Calu3 (cell line): ENCODE measurements around the gene SLC25A13. TPM values are rescaled to one million over a fixed set of nuclear protein-coding genes. Genes with fewer than 3 reads are reported as not detected.

Experiments
- BruUV-seq: library from RNA; stranded (reverse); fragments of 400-500 nt; replicated peaks from 2 replicates; lab custom pipeline; 2021; lab: Mats Ljungman, UMichigan
- CTCF ChIA-PET: fragments of 300-600 bp; sonication (Branson Sonifier 250); formaldehyde crosslinking; loops from one replicate; lab custom pipeline; 2022; ENCODE audit warnings: antibody characterized with exemption; lab: Charles Lee
- DNase-seq: peaks from one replicate; pipeline ENCODE4 v3.0.0; 2022
- H3K27ac Mint-ChIP-seq: one replicate; pipeline ENCODE4 v1.8.0; 2022; ENCODE audit warnings: mixed read lengths; ENCODE audit not compliant: unreplicated experiment
- H3K27me3 Mint-ChIP-seq: one replicate; pipeline ENCODE4 v1.8.0; 2022; ENCODE audit warnings: mixed read lengths; ENCODE audit not compliant: unreplicated experiment
- H3K36me3 Mint-ChIP-seq: one replicate; pipeline ENCODE4 v1.8.0; 2022; ENCODE audit warnings: mild to moderate bottlenecking, moderate library complexity, mixed read lengths; ENCODE audit not compliant: insufficient read depth, unreplicated experiment
- H3K4me1 Mint-ChIP-seq: one replicate; pipeline ENCODE4 v1.8.0; 2022; ENCODE audit warnings: mild to moderate bottlenecking, low read depth, mixed read lengths; ENCODE audit not compliant: unreplicated experiment
- H3K4me3 Mint-ChIP-seq: one replicate; pipeline ENCODE4 v1.8.0; 2022; ENCODE audit warnings: mild to moderate bottlenecking, low read depth, moderate library complexity, mixed read lengths; ENCODE audit not compliant: unreplicated experiment
- H3K9me3 Mint-ChIP-seq: one replicate; pipeline ENCODE4 v1.8.0; 2022; ENCODE audit warnings: low read depth, mixed read lengths; ENCODE audit not compliant: unreplicated experiment
- CTCF ChIP-seq: fragments of 200-600 bp; IDR thresholded peaks from one replicate; pipeline ENCODE4 v1.8.0; 2022; ENCODE audit warnings: antibody characterized with exemption; ENCODE audit not compliant: unreplicated experiment
- intact Hi-C: fragments of 100-400 bp; cut with micrococcal nuclease; formaldehyde crosslinking; loops from one replicate; pipeline ENCODE4 v1.10.0; 2022; ENCODE audit not compliant: unreplicated experiment
- total RNA-seq: library from RNA; stranded (reverse); gene quantifications from 2 replicates; pipeline ENCODE4 v1.2.3, GENCODE V29; 2022

The SLC25A13 gene
- total RNA-seq, 1 experiment from 2014 or later: 18.1 TPM

GRCh38 chr7:96287132-96287531 is 34.8 kb downstream of the SLC25A13 start:
- CTCF ChIA-PET: no interaction called here
- H3K4me1 Mint-ChIP-seq: peaks cover 14% of the 10 kb centered on the region
- peaks cover 6% of the 10 kb centered on the region for H3K9me3 Mint-ChIP-seq
- intact Hi-C loops: no loop called here
- H3K4me3 Mint-ChIP-seq: no peak overlapping the region
- DNase-seq: no peak
- H3K27ac Mint-ChIP-seq: no peak overlapping the region
- no TSS peak for BruUV-seq
- no peak for TF ChIP-seq CTCF
- H3K36me3 Mint-ChIP-seq: no peaks in the 10 kb centered on the region
- H3K27me3 Mint-ChIP-seq: no peaks in the 10 kb centered on the region

- no peaks in the 10 kb centered on the region for H3K36me3 Mint-ChIP-seq
- BruUV-seq: no TSS peak
- H3K27ac Mint-ChIP-seq: no peak overlapping the region
- H3K4me3 Mint-ChIP-seq: no peak overlapping the region
- peaks cover 3% of the 10 kb centered on the region for H3K9me3 Mint-ChIP-seq
- CTCF ChIA-PET: no interaction called here
- no peak for TF ChIP-seq CTCF
- H3K4me1 Mint-ChIP-seq: peaks cover 14% of the 10 kb centered on the region
- H3K27me3 Mint-ChIP-seq: no peaks in the 10 kb centered on the region
- DNase-seq: no peak
- intact Hi-C loops: no loop called here
These were observed 36.3 kb downstream of the SLC25A13 start for GRCh38 chr7:96285579-96285978.

- Mint-ChIP-seq H3K9me3 (peaks cover 3% of the 10 kb centered on the region), H3K4me1 (peaks cover 14% of the 10 kb centered on the region), H3K27ac (no peak overlapping the region), H3K4me3 (no peak overlapping the region), H3K27me3 (no peaks in the 10 kb centered on the region), H3K36me3 (no peaks in the 10 kb centered on the region)
- CTCF ChIA-PET: no interaction called here
- no peak for TF ChIP-seq CTCF
- no peak for DNase-seq
- intact Hi-C loops: no loop called here
- no TSS peak for BruUV-seq
These were observed 37.1 kb downstream of the SLC25A13 start for GRCh38 chr7:96284835-96285234.

- intact Hi-C loops: no loop called here
- Mint-ChIP-seq H3K36me3 (no peaks in the 10 kb centered on the region), H3K27ac (no peak overlapping the region), H3K9me3 (no peaks in the 10 kb centered on the region), H3K4me3 (no peak overlapping the region), H3K27me3 (no peaks in the 10 kb centered on the region), H3K4me1 (peaks cover 14% of the 10 kb centered on the region)
- no peak for TF ChIP-seq CTCF
- BruUV-seq: no TSS peak
- no peak for DNase-seq
- CTCF ChIA-PET: no interaction called here
These were observed 37.7 kb downstream of the SLC25A13 start for GRCh38 chr7:96284240-96284639.
